IPS-18a (cell line): ENCODE data around the gene CDKL5.
"Not testable (repeated sequence)": the region's sequence is repeated elsewhere in the genome, so short reads cannot be mapped to it uniquely, and the experiment has no call there.

Experiments
- H3K27ac ChIP-seq: one replicate; pipeline ENCODE4 v1.5.1; 2013; ENCODE audit warnings: low read length
- H3K27me3 ChIP-seq: one replicate; pipeline ENCODE4 v1.6.1; 2013; ENCODE audit warnings: mild to moderate bottlenecking, low read length; ENCODE audit not compliant: control insufficient read depth, insufficient read depth
- H3K36me3 ChIP-seq: one replicate; pipeline ENCODE4 v1.6.1; 2013; ENCODE audit warnings: low read depth, low read length; ENCODE audit not compliant: control insufficient read depth
- H3K4me1 ChIP-seq: one replicate; pipeline ENCODE4 v1.6.1; 2013; ENCODE audit warnings: low read depth, low read length; ENCODE audit not compliant: control insufficient read depth
- H3K4me3 ChIP-seq: one replicate; pipeline ENCODE4 v1.5.1; 2013; ENCODE audit warnings: low read length
- H3K9ac ChIP-seq: one replicate; pipeline ENCODE4 v1.6.1; 2013; ENCODE audit warnings: mild to moderate bottlenecking, low read length, moderate library complexity
- H3K9me3 ChIP-seq: one replicate; pipeline ENCODE4 v1.6.1; 2013; ENCODE audit warnings: low read depth, low read length; ENCODE audit not compliant: control insufficient read depth

Gene CDKL5

GRCh38 chrX:18424482-18425198, 768 bp upstream of the CDKL5 start:
- H3K36me3 ChIP-seq: no peaks in the 10 kb centered on the region
- H3K27ac ChIP-seq: no peak overlapping the region
- peaks cover 9% of the 10 kb centered on the region for H3K9me3 ChIP-seq
- H3K27me3 ChIP-seq: no peaks in the 10 kb centered on the region
- peak overlapping the region; percentile 64 for H3K4me3 ChIP-seq
- H3K4me1 ChIP-seq: peaks cover 8% of the 10 kb centered on the region
- peak overlapping the region; percentile 19 for H3K9ac ChIP-seq

GRCh38 chrX:18426004-18426320, 554 bp downstream of the CDKL5 start:
- H3K27ac ChIP-seq: no peak overlapping the region

GRCh38 chrX:18428006-18428405, 2.6 kb downstream of the CDKL5 start:
- Histone ChIP-seq H3K27me3 (no peaks in the 10 kb centered on the region), H3K36me3 (no peaks in the 10 kb centered on the region), H3K4me3 (peak overlapping the region; percentile 64), H3K9ac (no peak overlapping the region), H3K27ac (no peak overlapping the region), H3K4me1 (peaks cover 8% of the 10 kb centered on the region), H3K9me3 (peaks cover 4% of the 10 kb centered on the region)

More at GRCh38 chrX:18426004-18426320, 554 bp downstream of the CDKL5 start:
- peaks cover 8% of the 10 kb centered on the region for H3K4me1 ChIP-seq
- no peaks in the 10 kb centered on the region for H3K36me3 ChIP-seq
- H3K9me3 ChIP-seq: peaks cover 4% of the 10 kb centered on the region
- peak overlapping the region; percentile 12 for H3K9ac ChIP-seq
- H3K4me3 ChIP-seq: peak overlapping the region; percentile 64
- no peaks in the 10 kb centered on the region for H3K27me3 ChIP-seq

GRCh38 chrX:18433288-18433687, 7.9 kb downstream of the CDKL5 start:
- not testable (repeated sequence) for H3K27ac ChIP-seq, H3K4me3 ChIP-seq, H3K9me3 ChIP-seq, H3K27me3 ChIP-seq, H3K36me3 ChIP-seq, H3K4me1 ChIP-seq, H3K9ac ChIP-seq

- Histone ChIP-seq H3K9me3 (peaks cover 4% of the 10 kb centered on the region), H3K9ac (no peak overlapping the region), H3K4me3 (no peak overlapping the region), H3K36me3 (no peaks in the 10 kb centered on the region), H3K27ac (no peak overlapping the region), H3K27me3 (no peaks in the 10 kb centered on the region), H3K4me1 (no peaks in the 10 kb centered on the region)
These were observed 9.5 kb downstream of the CDKL5 start for GRCh38 chrX:18434896-18435295.

- H3K9ac ChIP-seq: no peak overlapping the region
- no peaks in the 10 kb centered on the region for H3K4me1 ChIP-seq
- no peaks in the 10 kb centered on the region for H3K27me3 ChIP-seq
- no peak overlapping the region for H3K4me3 ChIP-seq
- H3K9me3 ChIP-seq: peaks cover 4% of the 10 kb centered on the region
- H3K36me3 ChIP-seq: no peaks in the 10 kb centered on the region
- H3K27ac ChIP-seq: no peak overlapping the region
These were observed 10.6 kb downstream of the CDKL5 start for GRCh38 chrX:18436017-18436416.

- Histone ChIP-seq H3K9me3 (peaks cover 9% of the 10 kb centered on the region), H3K4me1 (no peaks in the 10 kb centered on the region), H3K36me3 (no peaks in the 10 kb centered on the region)
These were observed 15.4 kb downstream of the CDKL5 start for GRCh38 chrX:18440835-18441234.

GRCh38 chrX:18441780-18442367, 16.5 kb downstream of the CDKL5 start:
- Histone ChIP-seq H3K27ac (no peak overlapping the region), H3K36me3 (no peaks in the 10 kb centered on the region), H3K9me3 (peaks cover 9% of the 10 kb centered on the region), H3K9ac (no peak overlapping the region), H3K4me3 (no peak overlapping the region), H3K4me1 (no peaks in the 10 kb centered on the region), H3K27me3 (no peaks in the 10 kb centered on the region)

More at GRCh38 chrX:18440835-18441234, 15.4 kb downstream of the CDKL5 start:
- Histone ChIP-seq H3K4me3 (no peak overlapping the region), H3K27me3 (no peaks in the 10 kb centered on the region), H3K27ac (no peak overlapping the region), H3K9ac (no peak overlapping the region)

GRCh38 chrX:18448416-18448815, 23.0 kb downstream of the CDKL5 start:
- H3K36me3 ChIP-seq: no peaks in the 10 kb centered on the region
- no peak overlapping the region for H3K27ac ChIP-seq

GRCh38 chrX:18449236-18449635, 23.8 kb downstream of the CDKL5 start:
- Histone ChIP-seq H3K36me3 (no peaks in the 10 kb centered on the region), H3K9me3 (peaks cover 9% of the 10 kb centered on the region), H3K27ac (no peak overlapping the region), H3K27me3 (no peaks in the 10 kb centered on the region), H3K4me3 (no peak overlapping the region), H3K9ac (no peak overlapping the region), H3K4me1 (no peaks in the 10 kb centered on the region)

More at GRCh38 chrX:18448416-18448815, 23.0 kb downstream of the CDKL5 start:
- Histone ChIP-seq H3K27me3 (no peaks in the 10 kb centered on the region), H3K9me3 (peaks cover 9% of the 10 kb centered on the region), H3K4me1 (no peaks in the 10 kb centered on the region), H3K9ac (no peak overlapping the region), H3K4me3 (no peak overlapping the region)

- Histone ChIP-seq H3K36me3 (no peaks in the 10 kb centered on the region), H3K9ac (no peak overlapping the region), H3K9me3 (peaks cover 4% of the 10 kb centered on the region), H3K4me1 (no peaks in the 10 kb centered on the region), H3K27ac (no peak overlapping the region), H3K27me3 (no peaks in the 10 kb centered on the region), H3K4me3 (no peak overlapping the region)
These were observed 30.0 kb downstream of the CDKL5 start for GRCh38 chrX:18455384-18455783.

- H3K27ac ChIP-seq: no peak overlapping the region
- peaks cover 4% of the 10 kb centered on the region for H3K9me3 ChIP-seq
- no peaks in the 10 kb centered on the region for H3K27me3 ChIP-seq
- H3K4me1 ChIP-seq: peaks cover 7% of the 10 kb centered on the region
- H3K36me3 ChIP-seq: no peaks in the 10 kb centered on the region
- H3K4me3 ChIP-seq: no peak overlapping the region
- H3K9ac ChIP-seq: no peak overlapping the region
These were observed 31.6 kb downstream of the CDKL5 start for GRCh38 chrX:18457000-18457399.
